Skeletal muscle tissue (tissue), 4 donors: ENCODE data around the gene RAP1GAP. TPM values are rescaled to one million over a fixed set of nuclear protein-coding genes. Genes with fewer than 3 reads are reported as not detected.

ENCODE experiments used
- H3K27ac ChIP-seq: one replicate; pipeline ENCODE4 v1.7.0; 2013; ENCODE audit warnings: mild to moderate bottlenecking, low read depth, low read length, inconsistent platforms
- H3K27me3 ChIP-seq, 3 donors: one replicate each; pipeline ENCODE4 v1.7.0; 2013; ENCODE audit warnings: low read length in 3 of 3; ENCODE audit not compliant: control insufficient read depth in 3 of 3, insufficient read depth in 3 of 3
- H3K36me3 ChIP-seq, 3 donors: one replicate each; pipeline ENCODE4 v1.7.0; 2013; ENCODE audit warnings: low read length in 3 of 3; ENCODE audit not compliant: control insufficient read depth in 3 of 3, insufficient read depth in 3 of 3
- H3K4me1 ChIP-seq, 3 donors: one replicate each; pipeline ENCODE4 v1.7.0; 2013; ENCODE audit warnings: low read length in 3 of 3, mild to moderate bottlenecking in 3 of 3; ENCODE audit not compliant: control insufficient read depth in 3 of 3, insufficient read depth in 3 of 3
- H3K4me3 ChIP-seq, 3 donors: one replicate each; pipeline ENCODE4 v1.7.0; 2013; ENCODE audit warnings: low read length in 3 of 3
- H3K9ac ChIP-seq, 3 donors: one replicate each; pipeline ENCODE4 v1.7.0; 2013; ENCODE audit warnings: low read length in 3 of 3, mild to moderate bottlenecking in 3 of 3, moderate library complexity in 2 of 3, low read depth in 1 of 3
- H3K9me3 ChIP-seq, 3 donors: one replicate each; pipeline ENCODE4 v1.7.0; 2013; ENCODE audit warnings: low read length in 3 of 3; ENCODE audit not compliant: control insufficient read depth in 3 of 3
- total RNA-seq: library from RNA; depleted of rRNA; stranded (reverse); fragments of >200 nt; gene quantifications from one replicate; pipeline ENCODE4 v1.2.3, GENCODE V29; 2014
- donor health status: Osteomylitis.

Gene RAP1GAP
- total RNA-seq, 1 donor from 2014 or later = 1.0 TPM

- Histone ChIP-seq H3K4me1 (peaks cover 7 to 19% (median 8%) of the 10 kb centered on the region in 3 donors), H3K4me3 (no peak overlapping the region), H3K9me3 (no peaks in the 10 kb centered on the region), H3K9ac (no peak overlapping the region), H3K36me3 (no peaks in the 10 kb centered on the region), H3K27ac (peak overlapping the region; percentile 57), H3K27me3 (peaks cover 6 to 29% (median 23%) of the 10 kb centered on the region in 3 donors)
Measured at GRCh38 chr1:21573971-21574465, 95.1 kb downstream of the RAP1GAP start.

- H3K9me3 ChIP-seq = no peaks in the 10 kb centered on the region
- no peak overlapping the region for H3K27ac ChIP-seq
- peaks cover 8 to 19% (median 9%) of the 10 kb centered on the region in 3 donors for H3K4me1 ChIP-seq
- H3K36me3 ChIP-seq = no peaks in the 10 kb centered on the region
- H3K4me3 ChIP-seq = no peak overlapping the region
- peaks cover 6 to 29% (median 23%) of the 10 kb centered on the region in 3 donors for H3K27me3 ChIP-seq
- H3K9ac ChIP-seq = no peak overlapping the region
Measured at GRCh38 chr1:21573475-21573874, 95.7 kb downstream of the RAP1GAP start.

GRCh38 chr1:21572735-21573277, 96.4 kb downstream of the RAP1GAP start:
- peaks cover 8 to 19% (median 15%) of the 10 kb centered on the region in 3 donors for H3K4me1 ChIP-seq
- no peaks in the 10 kb centered on the region for H3K9me3 ChIP-seq
- no peak overlapping the region for H3K4me3 ChIP-seq
- H3K36me3 ChIP-seq = no peaks in the 10 kb centered on the region
- H3K27me3 ChIP-seq = peaks cover 6 to 29% (median 23%) of the 10 kb centered on the region in 3 donors
- no peak overlapping the region for H3K9ac ChIP-seq
- H3K27ac ChIP-seq = no peak overlapping the region

- Histone ChIP-seq H3K36me3 (no peaks in the 10 kb centered on the region), H3K27me3 (peaks cover 5 to 28% (median 20%) of the 10 kb centered on the region in 3 donors), H3K27ac (no peak overlapping the region), H3K4me3 (no peak overlapping the region), H3K9me3 (no peaks in the 10 kb centered on the region), H3K9ac (no peak overlapping the region), H3K4me1 (peaks cover 8 to 19% (median 15%) of the 10 kb centered on the region in 3 donors)
Measured at GRCh38 chr1:21572221-21572620, 96.9 kb downstream of the RAP1GAP start.

- H3K9me3 ChIP-seq = no peaks in the 10 kb centered on the region
- peaks cover 8 to 19% (median 15%) of the 10 kb centered on the region in 3 donors for H3K4me1 ChIP-seq
- no peak overlapping the region for H3K9ac ChIP-seq
- no peak overlapping the region for H3K4me3 ChIP-seq
- H3K36me3 ChIP-seq = no peaks in the 10 kb centered on the region
- H3K27me3 ChIP-seq = peaks cover 0 to 23% (median 13%) of the 10 kb centered on the region in 3 donors
- H3K27ac ChIP-seq = no peak overlapping the region
Measured at GRCh38 chr1:21570885-21571284, 98.3 kb downstream of the RAP1GAP start.

GRCh38 chr1:21570528-21570875, 98.7 kb downstream of the RAP1GAP start:
- no peak overlapping the region for H3K9ac ChIP-seq

GRCh38 chr1:21569820-21570527, 99.2 kb downstream of the RAP1GAP start:
- Histone ChIP-seq H3K4me3 (no peak overlapping the region), H3K27ac (no peak overlapping the region), H3K27me3 (peaks cover 0 to 21% (median 14%) of the 10 kb centered on the region in 3 donors), H3K36me3 (no peaks in the 10 kb centered on the region), H3K9me3 (no peaks in the 10 kb centered on the region), H3K9ac (no peak overlapping the region), H3K4me1 (peaks cover 8 to 15% (median 13%) of the 10 kb centered on the region in 3 donors)

More at GRCh38 chr1:21570528-21570875, 98.7 kb downstream of the RAP1GAP start:
- H3K36me3 ChIP-seq = no peaks in the 10 kb centered on the region
- peaks cover 8 to 18% (median 15%) of the 10 kb centered on the region in 3 donors for H3K4me1 ChIP-seq
- peaks cover 0 to 23% (median 12%) of the 10 kb centered on the region in 3 donors for H3K27me3 ChIP-seq
- no peak overlapping the region for H3K4me3 ChIP-seq
- no peak overlapping the region for H3K27ac ChIP-seq
- H3K9me3 ChIP-seq = no peaks in the 10 kb centered on the region

GRCh38 chr1:21568809-21569385, 100.3 kb downstream of the RAP1GAP start:
- no peak overlapping the region for H3K9ac ChIP-seq
- no peaks in the 10 kb centered on the region for H3K36me3 ChIP-seq
- H3K9me3 ChIP-seq = no peaks in the 10 kb centered on the region
- peaks cover 0 to 18% (median 16%) of the 10 kb centered on the region in 3 donors for H3K27me3 ChIP-seq
- no peak overlapping the region for H3K27ac ChIP-seq
- H3K4me3 ChIP-seq = no peak overlapping the region
- peaks cover 0 to 8% (median 4%) of the 10 kb centered on the region in 3 donors for H3K4me1 ChIP-seq

- peaks cover 0 to 15% (median 11%) of the 10 kb centered on the region in 3 donors for H3K27me3 ChIP-seq
- H3K9ac ChIP-seq = no peak overlapping the region
Measured at GRCh38 chr1:21568006-21568746, 101.0 kb downstream of the RAP1GAP start.

More at GRCh38 chr1:21568006-21568746, 101.0 kb downstream of the RAP1GAP start:
- peaks cover 0 to 8% (median 0%) of the 10 kb centered on the region in 3 donors for H3K4me1 ChIP-seq
- no peaks in the 10 kb centered on the region for H3K9me3 ChIP-seq
- H3K4me3 ChIP-seq = no peak overlapping the region
- H3K27ac ChIP-seq = no peak overlapping the region
- H3K36me3 ChIP-seq = no peaks in the 10 kb centered on the region
